ENCODE measurements around the gene PAGR1. TPM values are rescaled to one million over a fixed set of nuclear protein-coding genes. Genes with fewer than 3 reads are reported as not detected.
A peak's percentile ranks its signal among the peaks of the same experiment; 100 is the strongest.
"Not testable (repeated sequence)": the region's sequence is repeated elsewhere in the genome, so short reads cannot be mapped to it uniquely, and the experiment has no call there.

The PAGR1 gene
- total and polyA plus RNA-seq, 8 donors = 16.4 to 40.6 (median 29.0) TPM

GRCh38 chr16:29770250-29770929 is 45.6 kb upstream of the PAGR1 start:
- DNase-seq (no peak), ATAC-seq (no peak)
- Histone ChIP-seq H3K27me3 (no peaks in the 10 kb centered on the region), H3K36me3 (no peaks in the 10 kb centered on the region), H3K27ac (no peak overlapping the region), H3K9me3 (no peaks in the 10 kb centered on the region), H3K4me3 (no peak overlapping the region), H3K4me1 (peaks cover 2 to 16% of the 10 kb centered on the region in 2 donors)
- intact Hi-C loops (cut with DNase I) = no loop called here
- TF ChIP-seq, protein P1, sequence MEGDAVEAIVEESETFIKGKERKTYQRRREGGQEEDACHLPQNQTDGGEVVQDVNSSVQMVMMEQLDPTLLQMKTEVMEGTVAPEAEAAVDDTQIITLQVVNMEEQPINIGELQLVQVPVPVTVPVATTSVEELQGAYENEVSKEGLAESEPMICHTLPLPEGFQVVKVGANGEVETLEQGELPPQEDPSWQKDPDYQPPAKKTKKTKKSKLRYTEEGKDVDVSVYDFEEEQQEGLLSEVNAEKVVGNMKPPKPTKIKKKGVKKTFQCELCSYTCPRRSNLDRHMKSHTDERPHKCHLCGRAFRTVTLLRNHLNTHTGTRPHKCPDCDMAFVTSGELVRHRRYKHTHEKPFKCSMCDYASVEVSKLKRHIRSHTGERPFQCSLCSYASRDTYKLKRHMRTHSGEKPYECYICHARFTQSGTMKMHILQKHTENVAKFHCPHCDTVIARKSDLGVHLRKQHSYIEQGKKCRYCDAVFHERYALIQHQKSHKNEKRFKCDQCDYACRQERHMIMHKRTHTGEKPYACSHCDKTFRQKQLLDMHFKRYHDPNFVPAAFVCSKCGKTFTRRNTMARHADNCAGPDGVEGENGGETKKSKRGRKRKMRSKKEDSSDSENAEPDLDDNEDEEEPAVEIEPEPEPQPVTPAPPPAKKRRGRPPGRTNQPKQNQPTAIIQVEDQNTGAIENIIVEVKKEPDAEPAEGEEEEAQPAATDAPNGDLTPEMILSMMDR (IDR thresholded peaks at IDR 0.05) = no peak

DNA sequence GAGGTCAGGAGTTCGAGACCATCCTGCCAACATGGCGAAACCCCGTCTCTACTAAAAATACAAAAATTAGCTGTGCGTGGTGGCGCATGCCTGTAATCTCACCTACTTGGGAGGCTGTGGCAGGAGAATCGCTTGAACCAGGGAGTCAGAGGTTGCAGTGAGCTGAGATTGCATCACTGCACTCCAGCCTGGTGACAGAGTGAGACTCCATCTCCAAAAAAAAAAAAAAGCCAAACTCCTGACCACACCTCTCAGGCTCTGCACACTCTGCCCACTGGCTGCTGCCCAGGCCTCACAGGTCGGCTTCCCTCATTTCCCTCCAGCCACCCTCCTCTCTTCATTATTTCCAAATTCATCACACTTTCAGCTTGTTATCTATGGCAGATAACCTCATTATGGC is 43.6 kb upstream of the PAGR1 start:
- DNase-seq; H3K4me3 ChIP-seq; intact Hi-C loops (cut with DNase I); H3K36me3 ChIP-seq; H3K27ac ChIP-seq; H3K9me3 ChIP-seq; H3K27me3 ChIP-seq: not testable (repeated sequence)
- peak; percentile 50 for ATAC-seq
- peaks cover 0 to 16% of the 10 kb centered on the region in 2 donors for H3K4me1 ChIP-seq

DNA sequence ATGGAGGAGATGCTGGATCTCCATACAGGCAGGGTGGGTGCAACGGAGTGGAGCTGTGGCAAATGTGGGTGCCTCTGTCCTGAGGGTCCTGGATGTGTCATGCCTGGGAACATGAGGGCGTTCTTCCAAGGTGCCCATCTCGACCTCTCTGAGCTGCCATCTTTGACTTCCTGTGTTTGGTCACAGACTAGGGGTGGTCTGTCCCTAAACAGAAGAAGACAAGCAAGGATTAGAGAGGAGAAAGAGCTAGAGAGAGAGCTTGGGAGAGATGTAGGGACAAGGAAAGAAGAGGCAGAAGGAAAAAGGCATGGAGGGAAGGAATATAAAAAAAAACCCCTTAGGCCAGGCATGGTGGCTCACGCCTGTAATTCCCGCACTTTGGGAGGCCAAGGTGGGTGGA is 41.2 kb upstream of the PAGR1 start:
- intact Hi-C loops (cut with DNase I) = no loop called here
- TF ChIP-seq, protein P1 (IDR thresholded peaks at IDR 0.05) = no peak
- no peak for ATAC-seq
- no peaks in the 10 kb centered on the region for H3K27me3 ChIP-seq
- H3K4me1 ChIP-seq = peaks cover 0 to 16% of the 10 kb centered on the region in 2 donors
- no peak for DNase-seq
- no peaks in the 10 kb centered on the region for H3K9me3 ChIP-seq
- no peak overlapping the region for H3K27ac ChIP-seq
- no peak overlapping the region for H3K4me3 ChIP-seq
- H3K36me3 ChIP-seq = no peaks in the 10 kb centered on the region

DNA sequence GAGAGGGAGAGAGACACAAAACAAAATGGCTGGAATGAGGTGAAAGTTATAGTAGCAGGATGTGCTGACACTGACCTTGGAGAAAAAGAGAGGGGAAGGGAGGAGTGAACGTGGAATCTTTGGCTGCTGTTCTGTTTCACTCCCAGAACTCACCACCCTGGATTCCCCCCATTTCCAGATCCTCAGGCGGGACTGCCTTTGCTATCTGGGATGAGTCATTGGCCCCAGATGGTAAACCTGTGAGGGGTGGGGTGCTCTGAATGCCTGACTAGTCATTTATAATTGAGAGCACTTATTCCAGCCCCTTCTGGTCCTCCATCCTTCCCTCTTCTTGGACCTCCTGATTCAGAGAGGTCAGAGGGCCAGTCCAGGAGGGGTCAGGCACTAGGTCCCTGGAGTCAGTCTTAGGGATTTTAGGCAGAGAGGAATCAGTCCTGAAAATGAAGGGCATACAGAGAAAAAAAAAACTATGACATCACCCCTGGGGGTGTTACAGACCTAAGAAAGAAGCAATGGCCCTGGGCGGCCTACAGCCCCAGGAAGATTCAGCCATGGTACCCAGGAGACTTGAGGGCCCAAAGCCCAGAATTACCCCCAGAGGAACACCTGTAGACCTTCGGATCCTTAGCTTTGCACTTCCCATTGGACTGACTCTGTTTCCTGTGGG is 40.1 kb upstream of the PAGR1 start:
- DNase-seq = no peak
- intact Hi-C loops (cut with DNase I) = no loop called here
- TF ChIP-seq, protein P1 (IDR thresholded peaks at IDR 0.05) = no peak
- H3K4me1 ChIP-seq = peaks cover 0 to 13% of the 10 kb centered on the region in 2 donors
- no peaks in the 10 kb centered on the region for H3K36me3 ChIP-seq
- no peaks in the 10 kb centered on the region for H3K9me3 ChIP-seq
- ATAC-seq = peak; percentile 41
- H3K4me3 ChIP-seq = no peak overlapping the region
- H3K27me3 ChIP-seq = no peaks in the 10 kb centered on the region
- H3K27ac ChIP-seq = no peak overlapping the region

GRCh38 chr16:29777576-29778350 is 38.2 kb upstream of the PAGR1 start, which contains the start of gene ZG16:
TSS of gene ZG16 (plus strand) at chr16:29778256. CDS start at chr16:29779267, 1,011 bp downstream.
- intact Hi-C loops (cut with DNase I) = no loop called here
- H3K4me1 ChIP-seq = peaks cover 0 to 7% of the 10 kb centered on the region in 2 donors
- H3K27ac ChIP-seq = no peak within 1 kb of the TSS
- no peak within 1 kb of the TSS for H3K4me3 ChIP-seq
- TF ChIP-seq, protein P1 (IDR thresholded peaks at IDR 0.05) = no peak
- ATAC-seq (no peak), DNase-seq (no peak)
- H3K9me3 ChIP-seq = no peaks in the 10 kb centered on the region
- H3K36me3 ChIP-seq = no peaks in the 10 kb centered on the region
- no peaks in the 10 kb centered on the region for H3K27me3 ChIP-seq

All from left lung (tissue), 10 donors.